ENCODE measurements around the gene POU3F4. TPM values are rescaled to one million over a fixed set of nuclear protein-coding genes. Genes with fewer than 3 reads are reported as not detected.

Gene POU3F4
- total and polyA plus RNA-seq, 7 donors = not detected

- H3K4me1 ChIP-seq = no peaks in the 10 kb centered on the region
- ATAC-seq (no peak), DNase-seq (no peak)
- no peak overlapping the region for H3K27ac ChIP-seq
- peaks cover 0 to 87% (median 16%) of the 10 kb centered on the region in 3 donors for H3K27me3 ChIP-seq (ENCODE audit: insufficient read depth in 3 of 3, low read length in 2 of 3)
- H3K4me3 ChIP-seq = no peak overlapping the region
- H3K36me3 ChIP-seq (ENCODE audit: insufficient read depth in 1 of 2, low read depth in 1 of 2) = no peaks in the 10 kb centered on the region
- 1 to 16% (median 4%) methylated on average over 17 of the region's 17 CpGs for WGBS, 3 donors
- intact Hi-C loops (cut with DNase I) = no loop called here
- TF ChIP-seq CTCF (IDR thresholded peaks at IDR 0.05) = no peak
- no peaks in the 10 kb centered on the region for H3K9me3 ChIP-seq
These were observed 3.1 kb downstream of the POU3F4 start for GRCh38 chrX:83511208-83511607.

DNA sequence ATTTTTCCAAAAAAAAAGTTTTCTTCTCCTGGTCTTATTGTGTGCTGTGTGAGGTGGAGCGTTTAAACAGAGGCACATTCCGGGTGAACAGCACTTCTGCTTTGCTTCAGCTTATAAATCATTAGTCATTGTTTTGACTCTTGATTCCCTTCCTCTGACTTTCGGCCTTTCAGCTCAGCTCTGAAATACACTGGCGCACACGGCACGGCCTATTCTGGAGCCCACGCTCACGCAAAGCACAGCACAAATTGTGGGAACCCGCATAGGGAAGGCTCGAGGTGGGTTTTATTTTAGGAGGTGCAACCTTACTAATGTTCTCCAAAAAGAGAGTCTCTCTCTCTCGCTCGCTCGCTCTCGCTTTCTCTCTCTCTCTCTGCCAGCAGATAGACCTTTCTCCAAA lies 4.0 kb downstream of the POU3F4 start:
- no peaks in the 10 kb centered on the region for H3K36me3 ChIP-seq (ENCODE audit: insufficient read depth in 1 of 2, low read depth in 1 of 2)
- no peaks in the 10 kb centered on the region for H3K9me3 ChIP-seq
- DNase-seq = no peak
- intact Hi-C loops (cut with DNase I) = no loop called here
- WGBS, 3 donors = 45 to 52% (median 52%) methylated on average over 14 of the region's 14 CpGs
- H3K27me3 ChIP-seq (ENCODE audit: insufficient read depth in 3 of 3, low read length in 2 of 3) = peaks cover 0 to 86% (median 16%) of the 10 kb centered on the region in 3 donors
- H3K4me3 ChIP-seq = no peak overlapping the region
- ATAC-seq = no peak
- no peak for TF ChIP-seq CTCF (IDR thresholded peaks at IDR 0.05)
- H3K27ac ChIP-seq = no peak overlapping the region
- H3K4me1 ChIP-seq = no peaks in the 10 kb centered on the region

- no peak for DNase-seq
- WGBS, 3 donors = 62 to 67% (median 64%) methylated on average over 1 of the region's 1 CpG
- ATAC-seq = no peak
- no peaks in the 10 kb centered on the region for H3K9me3 ChIP-seq
- intact Hi-C loops (cut with DNase I) = no loop called here
- no peak for TF ChIP-seq CTCF (IDR thresholded peaks at IDR 0.05)
- no peak overlapping the region for H3K4me3 ChIP-seq
- H3K27me3 ChIP-seq (ENCODE audit: insufficient read depth in 3 of 3, low read length in 2 of 3) = peaks cover 0 to 49% (median 0%) of the 10 kb centered on the region in 3 donors
- no peak overlapping the region for H3K27ac ChIP-seq
- H3K36me3 ChIP-seq (ENCODE audit: insufficient read depth in 1 of 2, low read depth in 1 of 2) = no peaks in the 10 kb centered on the region
- no peaks in the 10 kb centered on the region for H3K4me1 ChIP-seq
These were observed 8.5 kb downstream of the POU3F4 start for GRCh38 chrX:83516597-83516996.

GRCh38 chrX:83521905-83522304 lies 13.8 kb downstream of the POU3F4 start:
- Histone ChIP-seq H3K27ac (no peak overlapping the region), H3K36me3 (ENCODE audit: insufficient read depth in 1 of 2, low read depth in 1 of 2) (no peaks in the 10 kb centered on the region), H3K27me3 (ENCODE audit: insufficient read depth in 3 of 3, low read length in 2 of 3) (peaks cover 0 to 17% (median 0%) of the 10 kb centered on the region in 3 donors), H3K9me3 (no peaks in the 10 kb centered on the region), H3K4me1 (no peaks in the 10 kb centered on the region), H3K4me3 (no peak overlapping the region)
- no peak for ATAC-seq
- intact Hi-C loops (cut with DNase I) = no loop called here
- 76 to 94% (median 93%) methylated on average over 1 of the region's 1 CpG for WGBS, 3 donors
- TF ChIP-seq CTCF (IDR thresholded peaks at IDR 0.05) = no peak
- DNase-seq = no peak

- no peak for ATAC-seq
- no peak overlapping the region for H3K4me3 ChIP-seq
- H3K36me3 ChIP-seq (ENCODE audit: insufficient read depth in 1 of 2, low read depth in 1 of 2) = no peaks in the 10 kb centered on the region
- no peaks in the 10 kb centered on the region for H3K4me1 ChIP-seq
- intact Hi-C loops (cut with DNase I) = no loop called here
- 12 to 32% (median 18%) methylated on average over 1 of the region's 1 CpG for WGBS, 3 donors
- no peak overlapping the region for H3K27ac ChIP-seq
- TF ChIP-seq CTCF (IDR thresholded peaks at IDR 0.05) = no peak
- no peak for DNase-seq
- no peaks in the 10 kb centered on the region for H3K9me3 ChIP-seq
- H3K27me3 ChIP-seq (ENCODE audit: insufficient read depth in 3 of 3, low read length in 2 of 3) = peaks cover 0 to 13% (median 0%) of the 10 kb centered on the region in 3 donors
These were observed 21.9 kb downstream of the POU3F4 start for GRCh38 chrX:83529950-83530349.
